ENCODE data around the gene C12orf60.
A peak's percentile ranks its signal among the peaks of the same experiment; 100 is the strongest.

Gene C12orf60

GRCh38 chr12:14834509-14834908, 31.0 kb downstream of the C12orf60 start:
- DNase-seq (ENCODE audit: low spot score): no peak

- DNase-seq (ENCODE audit: low spot score): no peak
Observed at GRCh38 chr12:14836336-14837210, 33.1 kb downstream of the C12orf60 start.

- DNase-seq (ENCODE audit: low spot score): no peak
Observed at GRCh38 chr12:14839262-14839661, 35.8 kb downstream of the C12orf60 start.

GRCh38 chr12:14840616-14841015, 37.1 kb downstream of the C12orf60 start:
- no peak for DNase-seq (ENCODE audit: low spot score)

GRCh38 chr12:14841761-14842160, 38.3 kb downstream of the C12orf60 start:
- DNase-seq (ENCODE audit: low spot score): no peak

- DNase-seq (ENCODE audit: low spot score): no peak
Observed at GRCh38 chr12:14842315-14842714, 38.8 kb downstream of the C12orf60 start.

GRCh38 chr12:14843425-14843887, 40.0 kb downstream of the C12orf60 start, which contains the start of gene ART4:
TSS of gene ART4 (minus strand) at chr12:14843526. CDS start at chr12:14843113, 413 bp downstream.
- no peak for DNase-seq (ENCODE audit: low spot score)

GRCh38 chr12:14844401-14844800, 40.9 kb downstream of the C12orf60 start:
- DNase-seq (ENCODE audit: low spot score): no peak

- peak; percentile 60 for DNase-seq (ENCODE audit: low spot score)
Observed at GRCh38 chr12:14845350-14845750, 41.9 kb downstream of the C12orf60 start.

GRCh38 chr12:14846042-14846587, 42.6 kb downstream of the C12orf60 start:
- no peak for DNase-seq (ENCODE audit: low spot score)

GRCh38 chr12:14846876-14847580, 43.6 kb downstream of the C12orf60 start:
- DNase-seq (ENCODE audit: low spot score): no peak

- no peak for DNase-seq (ENCODE audit: low spot score)
Observed at GRCh38 chr12:14849661-14850060, 46.2 kb downstream of the C12orf60 start.

GRCh38 chr12:14850929-14851663, 47.6 kb downstream of the C12orf60 start:
- DNase-seq (ENCODE audit: low spot score): no peak

GRCh38 chr12:14852880-14853279, 49.4 kb downstream of the C12orf60 start:
- no peak for DNase-seq (ENCODE audit: low spot score)

GRCh38 chr12:14853961-14854360, 50.5 kb downstream of the C12orf60 start:
- DNase-seq (ENCODE audit: low spot score): no peak

GRCh38 chr12:14854586-14855183, 51.2 kb downstream of the C12orf60 start:
- DNase-seq (ENCODE audit: low spot score): no peak

- DNase-seq (ENCODE audit: low spot score): no peak
Observed at GRCh38 chr12:14858513-14858912, 55.0 kb downstream of the C12orf60 start.

GRCh38 chr12:14860490-14860889, 57.0 kb downstream of the C12orf60 start:
- no peak for DNase-seq (ENCODE audit: low spot score)

GRCh38 chr12:14868916-14869506, 65.5 kb downstream of the C12orf60 start:
- no peak for DNase-seq (ENCODE audit: low spot score)

- DNase-seq (ENCODE audit: low spot score): no peak
Observed at GRCh38 chr12:14871247-14871646, 67.8 kb downstream of the C12orf60 start.

- DNase-seq (ENCODE audit: low spot score): no peak
Observed at GRCh38 chr12:14871886-14872285, 68.4 kb downstream of the C12orf60 start.
